GM18498 (cell line): ENCODE data around the gene ACAA2.

ENCODE experiments used
- ATAC-seq: cut with Tn5 transposase; IDR thresholded peaks from one replicate; pipeline ENCODE4 v1.9.1; 2021; ENCODE audit warnings: mild to moderate bottlenecking, moderate library complexity; ENCODE audit not compliant: unreplicated experiment

The ACAA2 gene

GRCh38 chr18:49768051-49768391 is 45.3 kb downstream of the ACAA2 start:
- ATAC-seq: no peak

GRCh38 chr18:49767111-49768050 is 46.0 kb downstream of the ACAA2 start:
- ATAC-seq: no peak

GRCh38 chr18:49766646-49767045 is 46.7 kb downstream of the ACAA2 start:
- no peak for ATAC-seq

DNA sequence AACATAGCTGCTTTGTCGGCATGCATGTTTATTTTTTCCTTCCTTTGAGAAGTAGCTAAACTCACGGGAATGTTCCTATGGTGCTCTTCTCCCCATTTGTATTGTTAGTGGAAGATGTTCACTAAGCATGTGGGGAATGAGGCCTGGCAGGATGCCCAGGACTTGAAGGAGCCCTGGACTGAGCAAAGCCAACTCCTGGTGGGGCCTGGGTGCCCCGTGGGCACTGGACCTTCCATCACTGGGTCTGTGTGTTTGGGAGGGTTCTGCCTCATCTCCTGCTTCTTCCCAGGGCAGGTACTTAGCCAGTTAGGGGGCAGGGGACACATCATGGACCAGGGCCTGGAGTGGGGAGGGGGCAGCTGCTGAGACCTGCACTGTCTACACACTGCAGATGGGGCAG is 49.3 kb downstream of the ACAA2 start:
- no peak for ATAC-seq

GRCh38 chr18:49763590-49763989 is 49.7 kb downstream of the ACAA2 start:
- no peak for ATAC-seq

DNA sequence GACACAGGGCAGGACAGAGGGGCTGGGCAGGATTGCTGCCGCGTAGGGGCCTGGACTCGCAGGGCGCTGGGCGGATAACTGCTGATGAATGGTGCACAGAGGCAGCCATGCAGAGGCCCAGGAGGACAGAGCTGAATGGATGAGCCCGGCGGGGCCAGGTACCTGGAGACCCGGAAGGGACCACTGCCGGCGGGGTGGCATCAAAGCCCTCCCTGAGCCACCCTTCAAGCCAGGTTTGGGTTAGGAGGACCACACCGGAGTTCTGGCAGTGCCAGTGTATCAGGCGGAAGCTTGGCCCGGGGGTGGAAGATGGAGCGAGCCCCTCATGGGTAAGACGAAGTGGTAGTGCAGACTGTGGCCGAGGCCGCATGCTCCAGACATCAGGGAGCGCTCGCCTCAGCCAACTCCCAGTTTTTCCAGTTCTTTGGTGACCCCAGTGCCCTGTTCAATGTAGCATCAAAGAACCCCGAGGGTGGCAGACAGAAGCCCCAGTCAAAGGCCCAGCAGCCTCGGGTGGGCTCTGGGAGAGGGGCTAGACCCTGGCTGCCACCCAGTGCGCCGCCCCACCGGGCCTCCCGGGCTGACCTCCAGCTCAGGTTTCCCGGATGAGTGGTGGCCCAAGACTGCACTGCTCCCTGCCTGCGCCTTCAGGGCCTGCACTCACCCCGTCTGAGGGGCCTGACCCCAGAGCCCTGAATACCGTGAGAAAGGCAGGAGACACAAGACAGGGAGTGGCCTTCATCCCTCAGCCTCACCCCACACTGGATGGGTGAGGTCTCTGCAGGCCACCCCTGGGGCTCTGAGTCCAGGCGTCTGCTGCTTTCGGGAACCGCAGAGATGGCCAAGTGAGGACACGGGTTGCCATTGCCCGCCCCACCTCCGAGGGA is 50.9 kb downstream of the ACAA2 start:
- no peak for ATAC-seq

- no peak for ATAC-seq
Observed at GRCh38 chr18:49761771-49762170, 51.6 kb downstream of the ACAA2 start.

DNA sequence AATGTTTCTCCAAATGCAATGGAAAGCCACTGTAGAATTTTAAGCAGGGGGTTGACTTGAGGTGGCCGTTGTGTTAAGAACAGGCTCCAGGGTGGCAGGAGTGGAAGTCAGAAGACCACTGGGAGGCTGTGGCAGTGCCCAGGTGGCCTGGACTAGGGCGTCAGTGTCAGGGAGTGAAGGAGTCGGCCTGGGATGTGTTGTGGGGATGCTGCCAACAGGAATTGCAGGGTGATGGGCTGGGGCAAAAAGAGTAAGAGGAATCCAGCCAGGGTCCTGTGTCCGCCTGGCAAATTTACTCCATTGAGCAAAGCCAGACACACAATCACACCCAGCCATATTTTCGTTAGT is 55.1 kb downstream of the ACAA2 start:
- ATAC-seq: no peak

GRCh38 chr18:49757513-49758262 is 55.6 kb downstream of the ACAA2 start:
- no peak for ATAC-seq

GRCh38 chr18:49756671-49757362 is 56.5 kb downstream of the ACAA2 start:
- ATAC-seq: no peak

GRCh38 chr18:49756135-49756534 is 57.2 kb downstream of the ACAA2 start:
- ATAC-seq: no peak

- ATAC-seq: no peak
Observed at GRCh38 chr18:49755489-49755888, 57.8 kb downstream of the ACAA2 start.

GRCh38 chr18:49754866-49755265 is 58.5 kb downstream of the ACAA2 start:
- ATAC-seq: no peak

DNA sequence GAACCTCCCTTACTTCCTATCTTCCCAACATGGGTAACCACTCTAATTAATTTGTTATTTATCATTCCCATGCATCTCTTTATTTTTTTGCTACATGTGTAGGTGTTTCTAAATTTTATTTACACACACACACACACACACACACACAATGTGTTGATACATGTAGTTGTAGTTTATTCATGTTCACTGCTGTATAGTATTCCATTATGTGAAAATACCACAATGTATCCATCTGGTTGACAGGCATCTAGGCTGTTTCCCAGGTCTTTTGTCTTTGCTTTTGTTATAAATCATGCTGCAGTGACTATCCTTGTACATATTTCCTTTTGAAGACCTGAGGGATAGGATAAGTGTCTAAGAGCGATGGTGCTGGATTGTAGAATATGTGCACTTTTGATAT is 59.7 kb downstream of the ACAA2 start:
- no peak for ATAC-seq

DNA sequence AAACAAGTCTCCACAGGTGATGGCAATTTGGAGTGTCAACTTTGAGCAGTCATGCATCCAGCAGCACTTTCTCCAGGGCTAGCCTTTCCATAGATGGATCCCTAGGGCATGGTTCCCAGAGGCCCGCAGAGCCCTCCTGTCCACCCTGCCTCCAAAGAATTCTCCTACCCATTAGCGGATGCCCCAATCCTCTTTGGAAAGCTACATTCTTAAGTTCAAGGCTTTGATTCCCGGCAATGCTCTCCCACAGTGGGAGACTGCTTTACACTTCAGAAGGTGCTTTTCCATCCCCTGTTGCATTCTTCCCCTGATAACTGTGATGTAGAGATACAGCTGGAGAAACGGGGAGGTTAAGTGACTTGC is 61.3 kb downstream of the ACAA2 start:
- no peak for ATAC-seq

DNA sequence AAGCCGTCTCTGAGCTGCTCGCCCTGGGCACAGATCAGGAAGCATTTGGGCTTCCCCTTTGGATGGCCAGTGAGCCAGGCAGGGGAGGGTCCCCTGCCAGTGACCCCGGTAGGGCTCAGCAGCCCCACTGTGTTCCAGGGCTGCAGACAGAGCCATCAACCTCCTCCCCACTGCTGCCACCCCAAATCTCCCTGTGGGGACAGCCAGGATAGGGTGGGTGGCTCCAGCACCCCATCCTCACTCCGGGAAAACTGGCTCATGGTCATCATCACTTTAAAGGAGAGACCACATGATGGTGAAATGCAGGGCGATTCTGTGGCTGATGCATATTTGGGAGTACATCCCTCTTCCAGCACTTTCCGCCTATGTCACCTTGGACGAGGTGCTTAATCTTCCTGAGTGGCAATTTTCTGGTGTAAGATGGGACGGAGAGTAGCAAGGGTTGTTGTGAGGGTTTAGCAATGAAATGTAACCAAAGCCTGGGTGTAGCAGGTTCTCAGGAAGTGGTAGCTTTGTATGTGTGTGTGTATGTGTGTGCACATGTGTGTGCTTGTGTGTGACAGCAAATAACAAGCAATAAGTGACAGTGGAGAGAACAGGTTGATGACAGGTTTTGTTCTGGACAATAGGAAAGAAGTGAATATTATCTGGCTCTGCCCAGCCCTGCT is 61.8 kb downstream of the ACAA2 start:
- ATAC-seq: no peak

DNA sequence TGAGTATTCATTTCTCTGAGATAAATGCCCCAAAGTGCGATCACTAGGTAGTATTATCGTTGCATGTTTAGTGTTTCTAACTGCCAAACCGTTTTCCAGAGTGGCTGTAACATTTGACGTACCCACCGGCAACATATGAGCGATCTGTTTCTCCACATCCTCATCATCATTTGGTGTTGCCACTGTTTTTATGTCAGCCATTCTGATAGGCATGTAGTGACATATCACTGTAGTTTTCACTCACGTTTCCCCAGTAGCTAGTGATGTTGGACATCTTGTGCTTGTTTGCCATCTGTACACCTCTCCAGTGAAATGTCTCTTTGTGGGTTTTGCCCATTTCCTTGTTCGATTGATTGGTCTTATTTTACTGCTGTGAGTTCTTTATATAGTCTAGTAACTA is 63.8 kb downstream of the ACAA2 start:
- no peak for ATAC-seq

GRCh38 chr18:49747876-49748275 is 65.5 kb downstream of the ACAA2 start:
- ATAC-seq: no peak

- ATAC-seq: no peak
Observed at GRCh38 chr18:49745045-49746014, 68.0 kb downstream of the ACAA2 start.
